HG03442 (cell line): ENCODE measurements around the gene PPTC7.
"Not testable (repeated sequence)": the region's sequence is repeated elsewhere in the genome, so short reads cannot be mapped to it uniquely, and the experiment has no call there.

Experiments
- ATAC-seq: cut with Tn5 transposase; IDR thresholded peaks from one replicate; pipeline ENCODE4 v1.9.1; 2021; ENCODE audit warnings: mild to moderate bottlenecking, moderate library complexity; ENCODE audit not compliant: unreplicated experiment

The PPTC7 gene, protein sequence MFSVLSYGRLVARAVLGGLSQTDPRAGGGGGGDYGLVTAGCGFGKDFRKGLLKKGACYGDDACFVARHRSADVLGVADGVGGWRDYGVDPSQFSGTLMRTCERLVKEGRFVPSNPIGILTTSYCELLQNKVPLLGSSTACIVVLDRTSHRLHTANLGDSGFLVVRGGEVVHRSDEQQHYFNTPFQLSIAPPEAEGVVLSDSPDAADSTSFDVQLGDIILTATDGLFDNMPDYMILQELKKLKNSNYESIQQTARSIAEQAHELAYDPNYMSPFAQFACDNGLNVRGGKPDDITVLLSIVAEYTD

GRCh38 chr12:110583137-110584059 lies at the start of gene PPTC7:
Gene PPTC7, minus strand, starts transcription at chr12:110583318. Its CDS starts 287 bp downstream, at chr12:110583031.
- ATAC-seq, result peak; percentile 80

DNA sequence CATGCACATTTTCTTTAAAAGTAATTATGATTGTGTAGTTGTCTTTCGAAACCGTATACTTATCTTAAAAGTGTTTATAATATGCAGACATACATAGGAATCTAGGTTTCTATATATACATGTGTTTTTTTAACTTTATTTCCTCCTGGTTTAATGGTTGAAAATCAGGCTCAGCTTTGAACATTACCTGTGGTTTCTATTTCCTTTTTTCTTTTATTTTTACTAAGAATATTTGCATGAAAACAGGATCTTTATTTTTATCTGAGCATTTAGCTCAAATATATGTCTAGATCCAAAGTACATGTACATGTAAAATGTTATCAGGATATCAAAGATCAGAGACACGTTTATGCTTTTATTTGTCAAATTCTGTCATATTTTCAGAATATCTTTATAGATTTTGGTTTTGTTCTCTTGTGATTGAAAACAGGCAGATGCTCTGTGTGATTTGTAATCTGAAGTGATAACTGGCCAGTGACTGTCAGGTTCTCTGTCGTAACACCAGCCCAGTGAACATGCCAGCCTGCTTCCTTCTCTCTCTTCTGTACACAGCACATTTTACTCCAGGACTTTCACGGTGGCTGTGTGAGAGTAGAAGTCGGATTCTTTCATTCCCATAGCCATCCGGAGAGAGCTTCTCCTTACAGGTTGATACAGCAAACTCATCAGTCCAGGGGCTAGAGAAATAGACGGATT lies 44.5 kb upstream of the PPTC7 start:
- no peak for ATAC-seq

DNA sequence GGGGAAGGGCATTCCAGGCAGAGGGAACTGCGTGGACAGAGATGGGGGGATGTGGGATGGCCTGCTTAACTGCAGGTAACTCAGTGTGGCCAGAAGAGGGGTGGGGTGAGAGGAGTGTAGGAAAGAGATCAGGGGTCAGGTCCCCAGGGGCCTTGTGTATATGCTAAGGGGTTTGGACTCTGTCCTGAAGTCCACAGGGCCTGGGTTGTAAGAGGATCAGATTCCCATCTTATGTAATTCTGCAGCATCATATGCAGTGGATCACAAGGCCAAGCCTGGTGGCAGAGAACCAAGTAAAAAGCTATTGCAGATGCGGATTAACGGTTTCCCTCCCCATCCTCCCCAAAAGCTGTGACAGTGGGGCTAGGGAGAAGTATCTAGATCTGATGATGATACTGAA lies 39.5 kb upstream of the PPTC7 start:
- no peak for ATAC-seq

GRCh38 chr12:110619534-110619953 lies 36.4 kb upstream of the PPTC7 start:
- ATAC-seq, result peak; percentile 52

DNA sequence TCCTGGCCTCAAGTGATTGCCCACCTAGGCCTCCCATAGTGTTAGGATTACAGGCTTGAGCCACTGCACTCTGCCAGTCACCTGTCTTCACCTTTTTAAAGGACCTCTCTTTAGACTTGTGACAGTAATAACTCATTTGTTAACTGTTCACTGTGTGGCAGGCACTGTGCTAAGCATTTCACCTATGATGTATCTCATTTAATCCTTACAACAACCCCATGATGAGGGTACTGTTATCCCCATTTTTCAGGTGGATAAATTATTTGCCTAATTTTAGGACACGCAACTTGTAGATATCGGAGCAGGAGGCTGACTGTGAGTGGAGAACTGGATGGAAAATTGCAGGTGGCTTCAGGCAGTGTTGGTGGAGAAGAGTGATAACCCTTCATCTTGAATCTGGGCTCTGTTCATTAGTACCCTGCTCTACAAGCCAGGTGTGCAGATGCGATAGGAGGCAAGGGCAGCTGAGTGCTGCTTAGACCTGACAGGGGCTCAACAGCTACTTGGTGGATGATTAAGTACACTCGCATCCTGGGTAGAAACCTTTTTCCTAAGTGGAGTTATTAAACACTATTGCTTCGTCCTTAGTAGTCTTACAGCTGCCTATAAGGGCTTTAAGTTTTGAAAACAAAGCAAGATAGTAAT lies 33.5 kb upstream of the PPTC7 start:
- no peak for ATAC-seq

GRCh38 chr12:110615171-110615570 lies 32.1 kb upstream of the PPTC7 start:
- ATAC-seq, result no peak

- ATAC-seq, result peak; percentile 93
Measured at GRCh38 chr12:110613771-110614684, 30.9 kb upstream of the PPTC7 start, which contains the start of gene TCTN1. Gene TCTN1, plus strand, starts transcription at chr12:110614129. Its CDS starts 54 bp downstream, at chr12:110614183.

DNA sequence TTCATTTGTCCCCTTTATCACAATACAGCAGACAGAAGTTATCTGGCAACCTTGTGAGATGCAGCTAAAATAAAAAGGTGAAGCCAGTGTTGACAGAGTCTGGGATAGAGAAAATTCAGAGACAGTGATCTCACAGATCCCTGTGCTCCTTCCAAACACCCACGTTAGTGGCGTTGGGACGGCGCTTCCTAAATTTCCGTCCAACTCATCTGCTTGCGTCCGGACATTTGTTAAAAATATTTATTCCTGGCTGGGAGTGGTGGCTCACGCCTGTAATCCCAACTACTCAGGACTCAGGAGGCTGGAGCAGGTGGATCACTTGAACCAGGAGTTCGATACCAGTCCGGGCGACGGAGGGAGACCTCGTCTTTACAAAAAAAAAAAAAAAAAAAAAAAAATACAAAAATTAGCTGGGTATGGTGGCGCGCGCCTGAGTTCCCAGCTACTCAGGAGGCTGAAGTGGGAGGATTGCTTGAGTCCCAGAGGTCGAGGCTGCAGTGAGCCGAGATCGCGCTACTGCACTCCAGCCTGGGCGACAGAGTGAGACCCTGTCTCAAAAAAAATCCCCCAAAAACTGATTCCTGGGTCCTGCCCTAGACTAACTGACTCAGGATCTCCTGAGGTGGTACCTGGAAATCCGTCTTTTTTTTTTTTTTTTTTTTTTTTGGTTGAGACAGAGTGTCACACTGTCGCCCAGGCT lies 30.1 kb upstream of the PPTC7 start:
- ATAC-seq, result no peak

- ATAC-seq, result no peak
Measured at GRCh38 chr12:110606253-110606611, 23.1 kb upstream of the PPTC7 start.

GRCh38 chr12:110602085-110602814 lies 19.1 kb upstream of the PPTC7 start:
- not testable (repeated sequence) for ATAC-seq

DNA sequence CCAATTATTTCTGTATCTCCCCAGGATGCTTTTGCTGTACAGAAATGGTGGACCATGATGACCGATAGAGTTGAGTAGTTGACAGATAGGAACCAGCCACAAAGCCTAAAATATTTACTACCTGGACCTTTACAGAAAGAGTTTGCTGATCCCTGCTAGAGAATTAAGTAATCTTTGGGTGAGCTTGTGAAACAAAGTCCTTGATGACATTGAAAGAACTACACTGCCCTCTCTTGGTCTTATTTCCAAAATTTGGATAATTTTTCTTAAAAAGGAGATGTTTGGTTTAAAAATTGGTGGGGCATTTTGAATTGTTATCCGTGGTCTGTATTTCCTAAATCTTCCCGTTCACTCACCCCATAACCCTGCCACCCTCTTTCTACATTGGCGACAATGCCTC lies 17.1 kb upstream of the PPTC7 start:
- ATAC-seq, result no peak

DNA sequence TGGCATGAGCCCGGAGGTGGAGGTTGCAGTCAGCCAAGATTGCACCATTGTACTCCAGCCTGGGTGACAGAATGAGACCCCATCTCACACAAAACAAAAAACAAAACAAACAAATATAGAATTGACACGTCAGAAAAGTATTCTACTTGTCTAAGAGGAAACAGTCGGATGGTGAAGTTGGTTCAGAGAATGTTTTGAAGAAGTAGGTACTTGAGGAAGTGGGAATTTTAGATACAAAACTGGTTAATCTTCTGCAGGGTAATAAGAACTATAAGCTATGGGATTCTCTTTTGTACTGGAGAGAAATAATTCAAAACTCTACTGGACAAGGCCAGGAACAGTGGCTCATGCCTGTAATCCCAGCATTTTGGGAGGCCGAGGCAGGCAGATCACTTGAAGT lies 16.2 kb upstream of the PPTC7 start:
- ATAC-seq, result no peak

GRCh38 chr12:110597885-110598284 lies 14.8 kb upstream of the PPTC7 start:
- ATAC-seq, result no peak

- not testable (repeated sequence) for ATAC-seq
Measured at GRCh38 chr12:110592919-110593318, 9.8 kb upstream of the PPTC7 start.

DNA sequence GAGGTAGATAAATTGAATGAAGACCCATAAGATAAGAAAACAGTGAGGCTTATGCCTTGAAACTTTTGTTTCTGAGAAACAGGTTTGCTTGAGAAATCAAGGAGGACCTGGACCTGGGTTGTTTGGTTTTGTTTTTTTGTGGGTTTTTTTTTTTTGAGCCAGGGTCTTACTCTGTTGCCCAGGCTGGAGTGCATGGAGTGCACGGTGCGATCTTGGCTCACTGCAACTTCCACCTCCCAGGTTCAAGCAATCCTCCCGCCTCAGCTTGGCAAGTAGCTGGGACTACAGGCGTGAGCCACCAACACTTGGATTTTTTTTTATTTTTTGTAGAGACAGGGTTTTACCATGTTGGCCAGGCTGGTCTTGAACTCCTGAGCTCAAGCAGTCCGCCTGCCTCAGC lies 9.0 kb upstream of the PPTC7 start:
- no peak for ATAC-seq

GRCh38 chr12:110591451-110592051 lies 8.4 kb upstream of the PPTC7 start:
- ATAC-seq, result no peak

DNA sequence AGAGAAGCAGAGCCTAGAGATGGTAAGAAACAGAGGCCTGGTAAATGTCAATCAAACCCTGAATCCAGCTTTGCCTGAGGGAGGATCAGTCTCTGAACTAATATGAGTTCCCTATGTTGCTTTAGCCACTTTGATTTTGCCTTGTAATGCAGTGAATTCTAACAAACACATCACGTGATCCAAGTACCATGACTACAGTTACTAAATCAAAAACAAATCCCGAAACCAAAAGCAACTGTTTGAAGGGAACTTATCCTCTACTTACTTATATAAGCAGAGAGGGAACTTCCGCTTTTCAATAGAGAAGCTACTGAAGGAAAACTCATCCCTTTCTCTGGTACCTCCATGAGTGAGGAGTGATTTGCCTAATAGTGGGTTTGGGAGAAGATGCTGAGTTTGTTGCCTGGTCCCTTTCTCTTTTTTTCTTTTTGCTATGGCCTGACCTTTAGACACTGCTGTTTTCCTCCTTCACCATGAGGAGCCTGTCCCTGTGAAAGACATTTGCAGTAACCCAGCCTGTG lies 7.7 kb upstream of the PPTC7 start:
- peak; percentile 67 for ATAC-seq

- ATAC-seq, result no peak
Measured at GRCh38 chr12:110590059-110590458, 6.9 kb upstream of the PPTC7 start.
